WI38 (cell line): Measurements from ENCODE around the gene NFKBIB.
"Not testable (repeated sequence)": the region's sequence is repeated elsewhere in the genome, so short reads cannot be mapped to it uniquely, and the experiment has no call there.

Experiments
- H3K4me3 ChIP-seq: 2 replicates; pipeline ENCODE4 v1.5.1; 2011; ENCODE audit warnings: low read depth, mild to moderate bottlenecking, control low read depth, low read length
- TF ChIP-seq, protein P1 (sequence below): IDR thresholded peaks from 2 replicates; pipeline ENCODE4 v1.5.1; 2012; ENCODE audit warnings: low read depth, mild to moderate bottlenecking, control low read depth, low read length

The NFKBIB gene

DNA sequence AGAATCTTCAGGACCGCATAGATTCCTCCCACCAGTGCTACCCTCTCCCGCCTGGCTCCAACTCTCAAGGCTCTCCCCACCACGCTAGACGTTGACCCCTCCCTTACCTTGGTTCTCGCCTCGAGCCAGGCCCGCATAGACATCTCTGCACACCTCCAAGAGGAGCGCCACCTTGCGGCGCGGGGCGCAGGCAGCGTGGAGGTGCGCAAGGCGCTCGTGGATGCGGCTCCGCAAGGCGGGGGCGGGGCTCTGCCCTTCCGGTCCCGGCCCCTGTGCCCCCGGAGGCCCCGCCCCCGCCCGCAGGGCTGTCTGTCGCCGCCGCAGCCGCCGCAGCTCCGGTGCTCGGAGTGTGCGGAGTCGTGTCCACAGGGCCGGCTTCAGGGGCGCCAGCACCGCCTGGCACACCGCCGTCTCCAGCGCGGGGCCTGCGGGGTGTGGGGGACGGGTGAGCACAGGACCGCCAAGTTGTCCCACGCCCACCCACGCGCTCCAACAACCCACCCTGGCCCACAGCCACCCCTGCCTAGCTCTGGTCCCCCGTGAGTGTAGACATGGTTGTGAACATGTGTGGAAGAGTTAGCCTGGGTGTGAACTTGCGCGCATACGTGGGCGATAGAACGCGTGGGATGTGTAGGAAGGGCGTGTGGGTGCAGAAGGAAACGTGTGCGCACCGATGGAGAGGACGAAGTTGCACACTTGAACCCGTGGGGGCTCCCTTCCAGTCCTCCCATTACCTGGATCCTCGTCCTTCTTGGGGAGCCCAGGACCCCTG lies 29.7 kb upstream of the NFKBIB start:
- peak overlapping the region; percentile 41 for H3K4me3 ChIP-seq
- TF ChIP-seq, protein P1, sequence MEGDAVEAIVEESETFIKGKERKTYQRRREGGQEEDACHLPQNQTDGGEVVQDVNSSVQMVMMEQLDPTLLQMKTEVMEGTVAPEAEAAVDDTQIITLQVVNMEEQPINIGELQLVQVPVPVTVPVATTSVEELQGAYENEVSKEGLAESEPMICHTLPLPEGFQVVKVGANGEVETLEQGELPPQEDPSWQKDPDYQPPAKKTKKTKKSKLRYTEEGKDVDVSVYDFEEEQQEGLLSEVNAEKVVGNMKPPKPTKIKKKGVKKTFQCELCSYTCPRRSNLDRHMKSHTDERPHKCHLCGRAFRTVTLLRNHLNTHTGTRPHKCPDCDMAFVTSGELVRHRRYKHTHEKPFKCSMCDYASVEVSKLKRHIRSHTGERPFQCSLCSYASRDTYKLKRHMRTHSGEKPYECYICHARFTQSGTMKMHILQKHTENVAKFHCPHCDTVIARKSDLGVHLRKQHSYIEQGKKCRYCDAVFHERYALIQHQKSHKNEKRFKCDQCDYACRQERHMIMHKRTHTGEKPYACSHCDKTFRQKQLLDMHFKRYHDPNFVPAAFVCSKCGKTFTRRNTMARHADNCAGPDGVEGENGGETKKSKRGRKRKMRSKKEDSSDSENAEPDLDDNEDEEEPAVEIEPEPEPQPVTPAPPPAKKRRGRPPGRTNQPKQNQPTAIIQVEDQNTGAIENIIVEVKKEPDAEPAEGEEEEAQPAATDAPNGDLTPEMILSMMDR: peak; percentile 69

- TF ChIP-seq, protein P1: no peak
- no peak overlapping the region for H3K4me3 ChIP-seq
These were observed 29.2 kb upstream of the NFKBIB start for GRCh38 chr19:38870612-38871011.

- not testable (repeated sequence) for H3K4me3 ChIP-seq
These were observed 26.4 kb upstream of the NFKBIB start for GRCh38 chr19:38873400-38873799.

DNA sequence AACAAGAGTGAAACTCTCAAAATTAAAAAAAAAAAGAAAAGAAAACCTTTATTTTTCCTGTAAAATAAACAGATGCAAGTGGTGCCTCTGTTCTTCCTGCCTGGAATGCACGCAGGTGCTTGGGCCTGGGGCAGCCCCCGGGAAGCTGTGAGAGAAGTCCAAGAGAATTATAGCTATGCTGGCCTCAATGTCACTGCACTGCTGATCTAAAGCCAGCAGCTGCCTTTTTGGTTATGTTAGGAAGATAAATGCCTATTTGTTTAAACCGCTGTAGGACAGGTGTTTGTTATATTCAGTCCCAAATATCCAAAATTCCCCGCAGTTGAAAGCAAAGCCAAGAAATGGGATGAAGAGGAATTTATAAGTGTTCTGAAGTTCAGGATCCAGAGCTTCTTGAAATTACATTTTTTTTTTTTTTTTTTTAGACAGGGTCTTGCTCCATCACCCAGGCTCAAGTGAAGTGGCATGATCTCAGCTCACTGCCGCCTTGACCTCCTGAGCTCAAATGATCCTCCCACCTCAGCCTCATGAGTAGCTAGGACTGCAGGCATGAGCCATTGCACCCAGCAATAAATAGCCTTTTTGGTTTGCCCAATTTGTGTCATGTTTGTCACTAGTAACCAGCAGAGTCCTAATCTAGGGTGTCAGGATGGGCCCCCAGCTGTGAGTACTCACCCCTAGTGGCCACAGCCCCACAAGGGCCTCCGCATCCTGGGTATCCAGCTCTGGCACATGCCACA lies 23.9 kb upstream of the NFKBIB start:
- H3K4me3 ChIP-seq: no peak overlapping the region
- TF ChIP-seq, protein P1: no peak

GRCh38 chr19:38877781-38878574 lies 21.8 kb upstream of the NFKBIB start, which contains the start of gene RINL:
RINL (minus strand) TSS chr19:38878275; CDS start chr19:38876742, 1,533 bp downstream.
- H3K4me3 ChIP-seq: no peak within 1 kb of the TSS
- TF ChIP-seq, protein P1: no peak

GRCh38 chr19:38878575-38879399 lies 21.0 kb upstream of the NFKBIB start:
- TF ChIP-seq, protein P1: no peak
- H3K4me3 ChIP-seq: no peak overlapping the region

- TF ChIP-seq, protein P1: no peak
- H3K4me3 ChIP-seq: no peak overlapping the region
These were observed 20.4 kb upstream of the NFKBIB start for GRCh38 chr19:38879400-38879751.
